ENCODE data around the gene CRKL.
A peak's percentile ranks its signal among the peaks of the same experiment; 100 is the strongest.

Gene CRKL

DNA sequence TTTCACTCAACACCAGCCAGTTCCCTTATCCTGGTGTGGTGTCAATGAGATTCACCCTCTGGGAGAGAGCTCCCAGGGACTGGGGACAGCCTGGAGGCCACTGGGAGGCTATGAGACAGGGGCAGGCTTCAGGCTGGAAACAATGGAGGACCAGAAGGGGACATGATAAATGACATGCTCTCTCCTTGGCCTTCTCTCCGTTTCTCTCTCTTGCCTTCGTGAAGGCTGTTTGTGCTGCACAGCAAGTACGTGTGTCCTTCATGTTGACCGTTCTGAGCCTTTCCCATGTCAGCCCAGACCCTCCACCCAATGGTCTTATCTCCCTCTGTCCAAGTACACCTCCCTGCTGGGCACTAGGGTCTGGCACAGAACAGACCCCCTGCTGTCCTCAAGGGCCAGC lies 63.3 kb downstream of the CRKL start:
- in situ Hi-C loops (cut with MboI; ENCODE audit: low sequenced_read_pairs, unreplicated experiment), result no loop called here
- no peak for DNase-seq (ENCODE audit: low spot score)
- TF ChIP-seq, protein P1, sequence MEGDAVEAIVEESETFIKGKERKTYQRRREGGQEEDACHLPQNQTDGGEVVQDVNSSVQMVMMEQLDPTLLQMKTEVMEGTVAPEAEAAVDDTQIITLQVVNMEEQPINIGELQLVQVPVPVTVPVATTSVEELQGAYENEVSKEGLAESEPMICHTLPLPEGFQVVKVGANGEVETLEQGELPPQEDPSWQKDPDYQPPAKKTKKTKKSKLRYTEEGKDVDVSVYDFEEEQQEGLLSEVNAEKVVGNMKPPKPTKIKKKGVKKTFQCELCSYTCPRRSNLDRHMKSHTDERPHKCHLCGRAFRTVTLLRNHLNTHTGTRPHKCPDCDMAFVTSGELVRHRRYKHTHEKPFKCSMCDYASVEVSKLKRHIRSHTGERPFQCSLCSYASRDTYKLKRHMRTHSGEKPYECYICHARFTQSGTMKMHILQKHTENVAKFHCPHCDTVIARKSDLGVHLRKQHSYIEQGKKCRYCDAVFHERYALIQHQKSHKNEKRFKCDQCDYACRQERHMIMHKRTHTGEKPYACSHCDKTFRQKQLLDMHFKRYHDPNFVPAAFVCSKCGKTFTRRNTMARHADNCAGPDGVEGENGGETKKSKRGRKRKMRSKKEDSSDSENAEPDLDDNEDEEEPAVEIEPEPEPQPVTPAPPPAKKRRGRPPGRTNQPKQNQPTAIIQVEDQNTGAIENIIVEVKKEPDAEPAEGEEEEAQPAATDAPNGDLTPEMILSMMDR (IDR thresholded peaks at IDR 0.05; ENCODE audit: borderline replicate concordance, control extremely low read depth, extremely low read depth, insufficient read depth, missing control alignments), result no peak

DNA sequence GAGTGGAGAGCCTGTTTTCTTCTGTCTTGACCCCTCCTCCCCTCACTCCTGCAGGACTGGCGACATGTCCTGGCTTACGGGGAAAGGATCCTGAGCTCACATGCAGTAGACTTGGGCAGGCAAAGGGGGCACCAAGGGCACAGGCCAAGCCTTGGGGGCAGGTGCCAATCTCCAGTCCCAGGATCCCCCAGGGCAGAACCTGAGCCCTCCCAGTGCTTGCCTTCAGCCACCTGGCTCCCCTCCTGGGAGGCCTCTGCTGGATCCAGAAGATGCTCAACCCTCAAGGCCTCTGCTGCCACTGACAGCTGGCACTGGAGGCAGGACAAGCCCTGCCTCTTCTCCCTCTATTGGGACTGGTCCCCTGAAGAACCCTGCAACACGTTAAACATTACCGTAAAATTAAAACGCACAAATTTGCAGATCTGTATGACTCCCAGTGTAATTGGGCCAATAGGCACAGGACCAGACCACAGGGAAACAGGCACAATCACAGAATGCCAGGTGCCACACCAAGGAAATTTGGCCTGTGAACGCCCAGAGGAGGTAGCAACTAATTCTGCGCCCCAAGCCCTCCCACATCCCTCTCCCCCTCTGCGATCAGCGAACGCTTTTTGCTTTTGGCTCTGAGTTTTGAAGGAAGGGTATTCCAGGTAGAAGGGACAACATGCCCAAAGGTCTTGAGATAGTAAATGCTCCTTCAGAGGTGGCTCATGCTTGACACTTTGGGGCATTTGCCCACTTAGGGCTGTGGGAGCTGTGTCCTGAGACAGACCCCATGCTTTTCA lies 63.9 kb downstream of the CRKL start:
- TF ChIP-seq, protein P1 (IDR thresholded peaks at IDR 0.05; ENCODE audit: borderline replicate concordance, control extremely low read depth, extremely low read depth, insufficient read depth, missing control alignments), result no peak
- in situ Hi-C loops (cut with MboI; ENCODE audit: low sequenced_read_pairs, unreplicated experiment), result no loop called here
- no peak for DNase-seq (ENCODE audit: low spot score)

DNA sequence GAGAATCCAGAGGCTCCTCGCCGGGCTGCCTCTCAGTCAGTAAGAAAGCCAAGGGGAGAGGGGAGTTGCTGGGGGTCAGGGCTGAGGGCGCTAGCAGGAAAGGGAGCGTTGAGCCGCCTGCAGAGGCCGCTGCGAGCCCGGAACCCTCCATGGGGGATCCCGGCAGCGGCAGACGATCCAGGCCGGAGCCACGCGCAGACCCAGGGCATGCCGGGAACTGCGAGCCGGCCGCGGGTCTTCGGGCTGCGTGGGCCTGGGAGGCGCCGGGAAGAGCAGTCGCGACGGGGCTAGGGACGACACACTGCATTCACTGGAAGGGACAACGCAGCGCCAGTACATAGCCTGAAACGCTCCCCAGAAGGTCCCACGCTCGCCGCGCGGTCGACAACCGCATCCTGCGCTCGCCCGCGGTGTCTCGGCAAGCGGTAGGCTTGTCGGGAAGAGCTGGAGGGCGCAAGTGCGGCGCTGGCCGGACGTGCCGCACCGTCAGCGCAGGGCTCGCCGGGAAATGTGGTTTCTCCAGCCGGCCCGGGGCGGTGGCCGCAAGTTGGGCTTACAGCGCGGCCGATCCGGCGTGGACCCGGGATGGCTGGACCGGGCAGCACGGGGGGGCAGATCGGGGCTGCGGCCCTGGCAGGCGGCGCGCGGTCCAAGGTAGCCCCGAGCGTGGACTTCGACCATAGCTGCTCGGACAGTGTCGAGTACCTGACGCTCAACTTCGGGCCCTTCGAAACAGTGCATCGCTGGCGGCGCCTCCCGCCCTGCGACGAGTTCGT lies 64.8 kb downstream of the CRKL start, which contains the start of gene LZTR1:
Gene LZTR1, plus strand, starts transcription at position 511 of the 776 bp plus-strand sequence. Its CDS starts 75 bp downstream, at position 586.
- in situ Hi-C loops (cut with MboI; ENCODE audit: low sequenced_read_pairs, unreplicated experiment), result no loop called here
- DNase-seq (ENCODE audit: low spot score), result peak; percentile 92

DNA sequence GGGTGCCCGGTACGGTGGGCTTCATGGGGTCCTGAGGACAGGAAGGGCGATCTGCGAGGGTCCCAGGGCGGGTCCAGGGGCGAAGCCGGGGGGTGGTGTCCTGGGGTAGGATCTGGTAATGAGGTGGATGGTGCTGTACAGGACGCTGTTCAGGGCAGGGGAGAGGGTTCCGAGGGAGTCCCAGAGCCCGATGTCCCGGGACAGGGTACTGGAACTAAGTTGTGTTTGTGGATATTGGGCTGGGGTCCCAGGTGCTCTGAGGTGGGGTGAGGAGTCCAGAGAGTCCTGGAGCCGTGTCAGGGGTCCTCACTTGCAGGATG lies 65.3 kb downstream of the CRKL start:
- in situ Hi-C loops (cut with MboI; ENCODE audit: low sequenced_read_pairs, unreplicated experiment), result no loop called here
- no peak for DNase-seq (ENCODE audit: low spot score)
- TF ChIP-seq, protein P1 (IDR thresholded peaks at IDR 0.05; ENCODE audit: borderline replicate concordance, control extremely low read depth, extremely low read depth, insufficient read depth, missing control alignments), result no peak

More for the DNA sequence above, 64.8 kb downstream of the CRKL start, which contains the start of gene LZTR1:
- TF ChIP-seq, protein P1 (IDR thresholded peaks at IDR 0.05; ENCODE audit: borderline replicate concordance, control extremely low read depth, extremely low read depth, insufficient read depth, missing control alignments), result peak; percentile 56

DNA sequence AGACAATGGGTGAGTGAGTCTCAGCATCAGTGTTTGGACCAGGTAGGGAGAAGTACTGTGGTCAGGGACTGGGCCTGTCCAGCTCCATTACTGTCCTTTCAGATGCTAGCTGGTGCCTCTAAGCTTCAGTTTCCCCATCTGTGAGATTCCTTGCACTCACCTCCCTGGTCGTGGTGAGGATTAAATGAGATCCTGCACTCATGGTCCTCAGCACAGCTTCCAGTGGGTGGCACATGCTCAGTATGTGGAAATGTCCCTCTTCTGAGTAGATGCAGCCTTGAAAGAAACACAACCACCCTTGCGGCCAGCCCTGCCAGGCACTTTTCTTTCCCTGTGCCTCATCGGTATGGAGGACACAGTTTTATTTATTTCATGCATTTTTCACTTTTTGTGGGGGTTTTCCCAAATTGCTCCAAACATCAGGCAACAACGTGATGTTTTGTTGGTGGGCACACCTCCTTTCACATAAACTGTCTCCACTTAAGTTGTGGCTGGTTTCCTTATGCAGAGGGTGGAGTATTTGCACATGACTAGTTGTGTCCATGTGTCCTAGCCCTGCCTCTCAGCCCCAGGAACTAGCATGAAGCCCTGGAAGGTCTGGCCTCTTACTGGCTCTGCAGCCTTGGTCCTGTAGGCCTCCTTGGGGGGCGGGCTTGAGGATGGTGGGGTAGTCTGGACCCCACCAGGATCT lies 66.0 kb downstream of the CRKL start:
- no peak for DNase-seq (ENCODE audit: low spot score)
- in situ Hi-C loops (cut with MboI; ENCODE audit: low sequenced_read_pairs, unreplicated experiment), result no loop called here
- TF ChIP-seq, protein P1 (IDR thresholded peaks at IDR 0.05; ENCODE audit: borderline replicate concordance, control extremely low read depth, extremely low read depth, insufficient read depth, missing control alignments), result no peak

DNA sequence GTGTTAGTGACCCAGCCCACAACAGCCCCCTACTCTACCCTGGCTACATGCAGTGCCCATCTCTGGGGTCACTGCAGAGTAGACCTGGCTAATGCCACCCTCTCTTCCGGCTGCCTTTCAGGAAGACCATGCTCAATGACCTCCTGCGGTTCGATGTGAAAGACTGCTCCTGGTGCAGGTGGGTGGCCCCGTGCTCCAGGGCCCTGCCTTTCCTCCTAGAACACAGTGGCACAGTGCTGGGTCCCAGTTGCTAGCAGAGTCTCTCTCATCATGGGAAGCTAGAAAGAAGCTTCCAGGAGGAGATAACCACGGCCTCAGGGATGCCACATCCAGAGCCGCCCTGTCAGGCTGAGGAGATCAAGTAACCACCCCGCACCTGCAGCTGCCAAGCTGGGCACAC lies 68.5 kb downstream of the CRKL start:
- in situ Hi-C loops (cut with MboI; ENCODE audit: low sequenced_read_pairs, unreplicated experiment), result no loop called here
- TF ChIP-seq, protein P1 (IDR thresholded peaks at IDR 0.05; ENCODE audit: borderline replicate concordance, control extremely low read depth, extremely low read depth, insufficient read depth, missing control alignments), result no peak
- no peak for DNase-seq (ENCODE audit: low spot score)
